Bronchial smooth muscle cell (primary cell): ENCODE results near the gene PGK2. TPM values are rescaled to one million over a fixed set of nuclear protein-coding genes. Genes with fewer than 3 reads are reported as not detected.

Source experiments
- total RNA-seq: library from RNA; depleted of rRNA; stranded (reverse); fragments of >200 nt; gene quantifications from 2 replicates; pipeline ENCODE4 v1.2.1, GENCODE V29; 2014

Gene PGK2
- not detected in 2 replicates for total RNA-seq

GRCh38 chr6:49787176-49787575, at the start of gene PGK2:
TSS of gene PGK2 (minus strand) at chr6:49787285. CDS start at chr6:49787187, 98 bp downstream.

GRCh38 chr6:49744259-49744658, 42.8 kb downstream of the PGK2 start, which contains the start of gene CRISP3:
TSS of gene CRISP3 (minus strand) at chr6:49744388. CDS start at chr6:49744367, 21 bp downstream.

Other genes with a start within 250 kb of the PGK2 start
- gene C6orf141, start 236.6 kb downstream of the PGK2 start, total RNA-seq: 0.17 and 0.79 TPM in 2 replicates
- under 0.01 TPM in 1 of 2 replicates, not detected in the other for gene RHAG, start 150.4 kb downstream of the PGK2 start, total RNA-seq
- gene CRISP2, start 73.7 kb downstream of the PGK2 start, total RNA-seq: not detected in 2 replicates
- not detected in 2 replicates for gene CRISP3, start 42.9 kb downstream of the PGK2 start, total RNA-seq
- gene CRISP1, start 79.2 kb upstream of the PGK2 start, total RNA-seq: not detected in 2 replicates
- not detected in 2 replicates for gene DEFB114, start 176.9 kb upstream of the PGK2 start, total RNA-seq
- not detected in 2 replicates for gene DEFB113, start 182.3 kb upstream of the PGK2 start, total RNA-seq
- gene DEFB110, start 234.7 kb upstream of the PGK2 start, total RNA-seq: not detected in 2 replicates